GM21619 (cell line): ENCODE measurements around the gene HSPA9.

ENCODE experiments used
- ATAC-seq: cut with Tn5 transposase; IDR thresholded peaks from one replicate; pipeline ENCODE4 v1.9.1; 2021; ENCODE audit not compliant: unreplicated experiment

Gene HSPA9

GRCh38 chr5:138575194-138576015, at the start of gene HSPA9:
Gene HSPA9 (minus strand): TSS chr5:138575401. CDS start chr5:138575318, 83 bp downstream.
- ATAC-seq = peak; percentile 84

DNA sequence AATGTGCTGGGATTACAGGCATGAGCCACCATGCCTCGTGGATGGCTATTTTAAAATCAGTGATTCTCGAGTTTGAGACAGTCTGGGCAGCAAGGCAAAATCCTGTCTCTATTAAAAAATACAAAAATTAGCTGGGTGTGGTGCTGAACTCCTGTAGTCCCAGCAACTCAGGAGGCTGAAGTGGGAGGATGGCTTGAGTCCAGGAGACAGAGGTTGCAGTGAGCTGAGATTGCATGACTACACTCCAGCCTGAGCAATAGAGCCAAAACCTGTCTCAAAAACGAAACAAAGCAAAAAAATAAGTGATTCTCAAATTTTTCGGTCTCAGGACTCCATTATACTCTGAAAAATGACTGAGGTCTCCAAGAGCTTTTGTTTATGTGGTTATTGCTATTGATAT, 47.9 kb upstream of the HSPA9 start:
- ATAC-seq = no peak

DNA sequence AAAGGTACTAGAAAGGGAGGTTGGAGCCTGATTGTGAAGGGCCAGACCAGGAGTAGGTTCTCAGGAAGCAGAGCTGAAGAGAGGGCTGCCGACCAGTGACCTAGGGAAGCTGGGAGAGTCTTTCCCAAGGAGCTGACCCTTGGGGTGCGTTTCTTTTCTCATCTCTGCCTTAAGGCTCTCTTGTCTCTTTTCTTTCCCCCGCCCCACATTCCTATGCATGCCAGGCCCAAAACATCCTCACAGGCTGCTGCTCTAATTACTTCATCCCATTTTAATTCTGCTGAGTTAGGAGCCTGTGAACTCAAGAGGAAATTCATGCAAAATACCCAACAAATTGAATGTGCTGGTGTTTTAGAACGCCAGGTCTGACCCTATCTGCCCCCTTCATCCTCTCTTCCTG, 46.9 kb upstream of the HSPA9 start:
- no peak for ATAC-seq

GRCh38 chr5:138620663-138621224, 45.5 kb upstream of the HSPA9 start:
- ATAC-seq = no peak

DNA sequence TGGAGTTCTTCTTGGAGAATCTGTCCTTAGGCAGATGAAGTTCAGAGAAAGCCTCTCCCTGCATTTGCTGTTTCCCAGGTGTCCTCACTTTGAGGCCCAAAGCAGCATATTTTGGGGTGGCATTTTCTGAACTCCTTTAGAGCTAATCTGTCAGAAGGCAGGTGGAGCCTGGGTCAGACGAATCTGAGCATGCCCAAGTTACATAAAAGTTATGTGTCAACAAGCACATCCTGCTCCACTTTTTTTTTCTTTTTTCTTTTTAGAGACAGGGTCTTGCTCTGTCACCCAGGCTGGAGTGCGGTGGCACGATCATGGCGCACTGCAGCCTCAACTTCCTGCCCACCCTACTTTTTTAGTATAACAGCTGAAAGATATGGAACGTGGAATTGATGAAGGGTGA, 41.3 kb upstream of the HSPA9 start:
- ATAC-seq = no peak

- no peak for ATAC-seq
These were observed 40.3 kb upstream of the HSPA9 start for GRCh38 chr5:138615461-138615860.

GRCh38 chr5:138611678-138612218, 36.5 kb upstream of the HSPA9 start:
- no peak for ATAC-seq

DNA sequence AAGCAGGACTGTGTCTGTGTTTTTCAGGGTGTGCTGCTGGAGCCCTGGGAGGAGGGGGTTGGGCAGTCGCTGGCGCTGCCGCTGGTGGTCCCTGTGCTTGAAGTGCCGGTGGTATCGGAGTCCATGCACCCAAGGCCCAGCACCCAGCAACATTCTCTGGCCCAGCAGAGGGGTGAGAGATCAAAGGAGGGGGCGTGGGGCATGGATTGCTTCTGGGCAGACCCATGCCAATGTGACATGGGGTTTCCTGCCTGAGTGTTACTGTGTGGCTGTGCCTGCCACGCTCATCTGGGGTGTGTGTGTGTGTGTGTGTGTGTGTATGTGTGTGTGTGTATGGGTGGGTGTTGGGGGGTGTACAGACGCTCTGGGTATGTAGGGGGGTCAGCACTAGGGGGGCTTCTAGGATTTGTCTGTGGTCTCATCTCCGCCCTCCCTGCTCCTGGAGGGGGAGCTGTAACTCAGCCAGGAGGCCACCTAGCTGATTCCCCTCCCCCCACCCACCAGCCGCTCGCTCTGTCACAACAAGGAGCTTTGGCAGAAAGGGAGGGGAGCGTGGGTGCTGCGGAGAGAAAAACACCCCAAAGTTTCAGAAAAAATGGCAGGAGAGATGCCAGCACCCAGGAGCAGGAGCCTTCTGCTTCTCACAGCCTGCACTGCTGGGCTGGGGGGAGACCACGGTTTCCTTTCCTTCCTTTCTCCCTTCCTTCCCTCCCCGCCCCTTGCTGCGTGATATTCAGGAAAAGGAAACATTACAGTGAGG, 35.9 kb upstream of the HSPA9 start:
- ATAC-seq = no peak

- ATAC-seq = no peak
These were observed 35.3 kb upstream of the HSPA9 start for GRCh38 chr5:138610415-138610917.

GRCh38 chr5:138606378-138607064, 31.3 kb upstream of the HSPA9 start:
- no peak for ATAC-seq

- peak; percentile 73 for ATAC-seq
These were observed 30.2 kb upstream of the HSPA9 start for GRCh38 chr5:138605254-138605972.

DNA sequence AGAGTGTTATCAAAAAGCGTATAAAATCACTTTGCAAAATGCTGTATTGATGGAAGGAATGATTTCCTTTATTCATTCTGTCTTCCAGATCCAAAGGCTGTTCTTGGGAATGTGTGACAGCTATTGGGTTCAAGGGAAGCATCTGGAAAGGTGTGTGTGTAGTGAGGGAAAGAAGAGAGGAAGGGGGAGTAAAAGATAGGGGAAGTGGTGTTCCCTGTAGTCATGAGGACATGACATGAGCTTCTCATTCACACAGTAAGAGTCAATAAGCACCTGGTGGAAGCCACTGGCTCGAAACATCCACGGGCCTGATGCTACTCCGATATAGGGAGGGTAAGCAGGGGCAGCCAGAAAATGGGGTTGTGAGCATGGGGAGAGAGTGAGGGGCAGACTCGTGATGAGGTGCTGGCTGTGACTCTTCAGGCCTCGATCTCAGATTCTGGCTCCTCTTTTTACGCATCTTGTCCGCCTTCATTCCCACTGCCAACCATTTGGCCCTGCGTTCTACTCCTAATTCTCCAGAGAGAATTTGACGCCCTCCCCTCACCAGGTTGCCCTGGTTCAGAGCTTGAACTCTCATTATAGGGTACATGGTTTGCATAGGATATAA, 29.1 kb upstream of the HSPA9 start:
- ATAC-seq = no peak

- ATAC-seq = no peak
These were observed 28.2 kb upstream of the HSPA9 start for GRCh38 chr5:138603249-138603920.

DNA sequence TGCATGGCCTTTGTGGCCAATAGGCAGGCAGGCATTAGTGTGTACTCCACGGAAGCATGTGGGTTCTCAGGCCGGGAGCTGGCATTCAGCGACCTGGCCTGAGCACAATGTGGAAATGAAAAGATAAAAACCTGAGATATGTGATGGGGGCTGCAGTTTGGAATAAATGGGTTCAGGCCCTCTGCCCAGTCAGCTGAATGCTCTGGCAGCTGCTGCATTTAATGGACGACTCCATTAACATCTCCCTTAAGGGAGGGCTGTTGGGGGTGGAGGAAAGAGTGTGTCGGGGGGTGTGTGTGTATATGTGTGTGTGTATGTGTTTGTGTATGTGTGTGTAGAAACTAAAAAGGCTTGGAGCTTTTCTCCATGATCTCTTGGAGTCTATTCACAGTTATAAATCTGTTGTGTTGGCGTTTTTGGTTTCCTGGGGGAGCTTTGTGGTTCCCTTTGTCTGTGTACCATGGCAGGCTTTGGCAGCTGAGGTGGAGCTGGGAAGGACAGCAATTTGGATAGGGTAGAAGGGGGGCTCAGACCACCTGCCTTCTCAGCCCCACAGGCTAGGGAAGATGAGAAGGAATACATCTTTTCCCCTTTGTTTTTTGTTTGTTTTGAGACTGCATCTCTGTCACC, 27.3 kb upstream of the HSPA9 start:
- ATAC-seq = no peak

DNA sequence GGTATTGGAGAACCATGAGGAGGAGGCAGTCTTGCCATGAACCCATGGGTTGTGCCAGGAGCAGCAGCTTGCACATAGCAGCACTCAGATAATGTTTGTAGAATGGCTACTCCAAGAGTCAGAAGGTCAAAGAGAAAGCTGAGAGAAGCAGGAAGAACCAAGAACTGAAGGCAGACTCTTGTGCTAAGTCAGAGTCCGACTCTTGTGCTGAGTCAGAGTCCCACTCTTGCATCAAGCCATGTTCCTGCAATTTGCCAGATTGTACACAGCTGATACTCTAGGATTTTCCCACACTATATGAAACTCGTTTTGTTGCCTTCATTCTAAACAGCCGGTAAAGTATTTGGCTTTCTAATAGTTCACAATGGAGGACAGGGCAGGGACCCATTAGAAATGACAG, 26.2 kb upstream of the HSPA9 start:
- peak; percentile 44 for ATAC-seq

- ATAC-seq = no peak
These were observed 25.2 kb upstream of the HSPA9 start for GRCh38 chr5:138600446-138600845.

GRCh38 chr5:138597661-138598400, 22.6 kb upstream of the HSPA9 start:
- ATAC-seq = no peak
